Measurements from ENCODE around the gene PHF11. TPM values are rescaled to one million over a fixed set of nuclear protein-coding genes. Genes with fewer than 3 reads are reported as not detected.

Gene PHF11
- total and polyA plus RNA-seq, 2 of the 8 experiments (the other 6 are each of a cell fraction or from before 2014, with no cell fraction given) = 6.1 to 8.1 TPM

GRCh38 chr13:49543656-49544055 is 47.9 kb downstream of the PHF11 start:
- H3K79me2 ChIP-seq (ENCODE audit: control insufficient read depth in 1 of 2, insufficient read depth in 2 of 2, low read length in 2 of 2) = no peaks in the 10 kb centered on the region
- H3K9me3 ChIP-seq (ENCODE audit: insufficient read depth in 2 of 2, low read depth in 1 of 2, low read length in 1 of 2) = no peaks in the 10 kb centered on the region
- no peak overlapping the region for H2BK5ac ChIP-seq (ENCODE audit: low read depth, low read length)
- no peak overlapping the region for H3K23ac ChIP-seq (ENCODE audit: insufficient read length)
- no peak overlapping the region for H2BK15ac ChIP-seq (ENCODE audit: low read length)
- ChIA-PET CTCF (ENCODE audit: partially characterized antibody) (interaction anchor here (0.8 to 1.3 kb wide), 5 partner anchors 9 to 263 kb away, joined by 3 read pairs; no protein-coding TSS in a partner anchor), POLR2A (ENCODE audit: partially characterized antibody) (interaction anchor here (1.1 kb wide), 1 partner anchor 27 kb away, joined by 3 read pairs; no protein-coding TSS in a partner anchor)
- no peaks in the 10 kb centered on the region for H3K23me2 ChIP-seq (ENCODE audit: low read depth, low read length)
- DNase-seq (ENCODE audit: low read depth in 1 of 2, low spot score in 2 of 2) (no peak), FAIRE-seq (no peak)
- no peak overlapping the region for H4K5ac ChIP-seq (ENCODE audit: insufficient read length, low read depth, low read length)
- no peak overlapping the region for H3K4ac ChIP-seq (replicated peaks; ENCODE audit: insufficient read length, low read depth, low read length)
- H3K4me1 ChIP-seq (replicated peaks in 1 of 4; ENCODE audit: control insufficient read depth in 3 of 4, insufficient read depth in 4 of 4, low read length in 3 of 4) = no peaks in the 10 kb centered on the region
- no peak overlapping the region for H2BK20ac ChIP-seq (ENCODE audit: low read length)
- no peak overlapping the region for H3K27ac ChIP-seq (ENCODE audit: low read depth, low read length)
- WGBS, 2 experiments (ENCODE audit: extremely low coverage in 1 of 2, insufficient coverage in 1 of 2, insufficient read length in 1 of 2, insufficient replicate concordance in 2 of 2, low coverage in 1 of 2, low lambda C conversion rate in 2 of 2, missing lambda C conversion rate in 1 of 2) = 91% methylated on average over 3 of the region's 3 CpGs; no CpG with 5 or more reads in 1 of the 2 experiments
- no peak overlapping the region for H3K14ac ChIP-seq (ENCODE audit: insufficient read length)
- no peak overlapping the region for H2BK12ac ChIP-seq (ENCODE audit: low read depth, low read length)
- no peak overlapping the region for H3K18ac ChIP-seq (ENCODE audit: extremely low read depth, low read length)
- no peak overlapping the region for H2AK5ac ChIP-seq (ENCODE audit: low read depth, low read length)
- no peak overlapping the region for H4K91ac ChIP-seq (replicated peaks; ENCODE audit: insufficient read length, low read length)
- H3K9ac ChIP-seq (replicated peaks in 1 of 4; ENCODE audit: extremely low read depth in 1 of 4, low read depth in 3 of 4, low read length in 3 of 4) = no peak overlapping the region
- no peak overlapping the region for H2AFZ ChIP-seq (ENCODE audit: low read length)
- no peak overlapping the region for H3K4me2 ChIP-seq (ENCODE audit: insufficient read depth in 1 of 2, low read depth in 2 of 2, low read length in 2 of 2)
- H3K4me3 ChIP-seq (ENCODE audit: extremely low read depth in 1 of 4, insufficient read depth in 2 of 4, low read depth in 3 of 4, low read length in 4 of 4) = no peak overlapping the region
- H3K79me1 ChIP-seq (ENCODE audit: low read depth, low read length) = no peaks in the 10 kb centered on the region
- H3K36me3 ChIP-seq (ENCODE audit: control insufficient read depth in 2 of 4, insufficient read depth in 4 of 4, low read length in 3 of 4) = peaks cover 2 to 43% (median 19%) of the 10 kb centered on the region in 4 experiments; a peak in 6 of 8 replicates
- H4K20me1 ChIP-seq (replicated peaks in 1 of 2; ENCODE audit: control insufficient read depth in 1 of 2, insufficient read depth in 2 of 2, low read length in 2 of 2) = no peaks in the 10 kb centered on the region
- H2BK120ac ChIP-seq (replicated peaks; ENCODE audit: low read depth, low read length) = no peak overlapping the region
- H3K27me3 ChIP-seq (replicated peaks in 1 of 4; ENCODE audit: control insufficient read depth in 3 of 4, extremely low read depth in 1 of 4, insufficient read depth in 3 of 4, low read length in 3 of 4) = no peaks in the 10 kb centered on the region
- H4K8ac ChIP-seq (ENCODE audit: extremely low read depth, insufficient read depth, low read length) = no peak overlapping the region
- no peak overlapping the region for H3K56ac ChIP-seq (replicated peaks; ENCODE audit: insufficient read length, low read depth, low read length)
- no peak for TF ChIP-seq EP300 (IDR thresholded peaks at IDR 0.05; ENCODE audit: borderline replicate concordance in 1 of 2, low read depth in 2 of 2, low read length in 2 of 2)
- TF ChIP-seq SIRT6 (IDR thresholded peaks at IDR 0.05; ENCODE audit: low read length) = no peak
- no peak for TF ChIP-seq CHD2 (IDR thresholded peaks at IDR 0.05; ENCODE audit: low read length)
- TF ChIP-seq HDAC2 (IDR thresholded peaks at IDR 0.05; ENCODE audit: borderline replicate concordance in 1 of 2, low read depth in 2 of 2, low read length in 2 of 2) = no peak
- no peak for TF ChIP-seq ATF3 (IDR thresholded peaks at IDR 0.05; ENCODE audit: insufficient read depth, low read depth, low read length)
- TF ChIP-seq RBBP5 (IDR thresholded peaks at IDR 0.05; ENCODE audit: borderline replicate concordance, low read depth, low read length) = no peak
- TF ChIP-seq RNF2 (IDR thresholded peaks at IDR 0.05; ENCODE audit: borderline replicate concordance, low read depth, low read length, missing control alignments, poor library complexity, severe bottlenecking) = no peak
- no peak for TF ChIP-seq SIN3A (conservative IDR thresholded peaks at IDR 0.05 in 1 of 2, IDR thresholded peaks at IDR 0.05 in 1 of 2; ENCODE audit: low read depth in 1 of 2, low read length in 2 of 2)
- no peak for TF ChIP-seq GABPA (IDR thresholded peaks at IDR 0.05; ENCODE audit: borderline replicate concordance, insufficient read depth, low read length)
- no peak for TF ChIP-seq RFX5 (IDR thresholded peaks at IDR 0.05; ENCODE audit: borderline replicate concordance, low read depth, low read length)
- TF ChIP-seq BRCA1 (IDR thresholded peaks at IDR 0.05; ENCODE audit: low read depth, low read length) = no peak
- TF ChIP-seq EGR1 (IDR thresholded peaks at IDR 0.05; ENCODE audit: borderline replicate concordance, low read depth, low read length) = no peak
